Measurements from ENCODE around the gene ELK1. TPM values are rescaled to one million over a fixed set of nuclear protein-coding genes. Genes with fewer than 3 reads are reported as not detected.

ELK1 gene, protein sequence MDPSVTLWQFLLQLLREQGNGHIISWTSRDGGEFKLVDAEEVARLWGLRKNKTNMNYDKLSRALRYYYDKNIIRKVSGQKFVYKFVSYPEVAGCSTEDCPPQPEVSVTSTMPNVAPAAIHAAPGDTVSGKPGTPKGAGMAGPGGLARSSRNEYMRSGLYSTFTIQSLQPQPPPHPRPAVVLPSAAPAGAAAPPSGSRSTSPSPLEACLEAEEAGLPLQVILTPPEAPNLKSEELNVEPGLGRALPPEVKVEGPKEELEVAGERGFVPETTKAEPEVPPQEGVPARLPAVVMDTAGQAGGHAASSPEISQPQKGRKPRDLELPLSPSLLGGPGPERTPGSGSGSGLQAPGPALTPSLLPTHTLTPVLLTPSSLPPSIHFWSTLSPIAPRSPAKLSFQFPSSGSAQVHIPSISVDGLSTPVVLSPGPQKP
- total RNA-seq: 34.6 to 35.4 TPM (median 35.0 TPM) in 3 replicates

GRCh38 chrX:47650164-47651042 is at the start of gene ELK1:
TSS of gene ELK1 (minus strand) at chrX:47650563. CDS start at chrX:47641441, 9,122 bp downstream.
- Mint-ChIP-seq H3K4me1 (peaks cover 22% of the 10 kb centered on the region), H3K9me3 (peaks cover 24% of the 10 kb centered on the region), H3K27ac (peak within 1 kb of the TSS; percentile 95), H3K4me3 (peak within 1 kb of the TSS; percentile 83), H3K36me3 (peaks cover 6% of the 10 kb centered on the region), H3K27me3 (ENCODE audit: low read depth) (no peaks in the 10 kb centered on the region)
- DNase-seq (ENCODE audit: low spot score in 2 of 2, unreplicated experiment in 2 of 2): peak; percentile 83 to 87
- no peak for TF ChIP-seq CTCF (IDR thresholded peaks at IDR 0.05; ENCODE audit: unreplicated experiment)

- Mint-ChIP-seq H3K36me3 (no peaks in the 10 kb centered on the region), H3K4me3 (no peak overlapping the region), H3K9me3 (peaks cover 38% of the 10 kb centered on the region), H3K27ac (no peak overlapping the region), H3K4me1 (no peaks in the 10 kb centered on the region), H3K27me3 (ENCODE audit: low read depth) (no peaks in the 10 kb centered on the region)
- TF ChIP-seq CTCF (IDR thresholded peaks at IDR 0.05; ENCODE audit: unreplicated experiment): no peak
- DNase-seq (ENCODE audit: low spot score in 2 of 2, unreplicated experiment in 2 of 2): no peak
Observed at GRCh38 chrX:47697181-47697580, 46.8 kb upstream of the ELK1 start.

DNA sequence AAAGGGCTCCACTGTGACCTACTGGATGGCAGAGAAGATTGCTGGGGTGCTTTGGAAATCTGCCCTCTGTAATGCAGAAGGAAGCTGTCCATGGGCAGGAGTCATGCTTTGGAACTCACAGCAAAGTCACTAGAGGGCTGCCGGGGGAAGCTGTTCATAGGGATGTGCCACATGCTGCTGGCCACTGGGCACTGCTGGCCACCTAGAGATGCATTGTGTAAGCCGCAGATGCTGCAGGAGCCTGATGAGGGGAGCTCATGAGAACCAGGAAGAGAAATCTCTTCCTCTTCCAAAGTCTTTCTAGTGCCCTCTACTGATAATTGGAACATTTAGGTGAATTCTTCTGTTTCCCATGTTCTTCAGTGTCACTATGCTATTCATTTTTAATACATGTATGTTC is 39.8 kb upstream of the ELK1 start:
- no peak for TF ChIP-seq CTCF (IDR thresholded peaks at IDR 0.05; ENCODE audit: unreplicated experiment)
- Mint-ChIP-seq H3K27ac (no peak overlapping the region), H3K27me3 (ENCODE audit: low read depth) (peaks cover 23% of the 10 kb centered on the region), H3K9me3 (peaks cover 28% of the 10 kb centered on the region), H3K4me1 (no peaks in the 10 kb centered on the region), H3K4me3 (no peak overlapping the region), H3K36me3 (no peaks in the 10 kb centered on the region)
- DNase-seq (ENCODE audit: low spot score in 2 of 2, unreplicated experiment in 2 of 2): no peak

GRCh38 chrX:47687263-47687662 is 36.9 kb upstream of the ELK1 start:
- H3K36me3 Mint-ChIP-seq: no peaks in the 10 kb centered on the region
- no peaks in the 10 kb centered on the region for H3K4me1 Mint-ChIP-seq
- peaks cover 34% of the 10 kb centered on the region for H3K9me3 Mint-ChIP-seq
- no peak overlapping the region for H3K27ac Mint-ChIP-seq
- H3K4me3 Mint-ChIP-seq: no peak overlapping the region
- DNase-seq (ENCODE audit: low spot score in 2 of 2, unreplicated experiment in 2 of 2): no peak
- TF ChIP-seq CTCF (IDR thresholded peaks at IDR 0.05; ENCODE audit: unreplicated experiment): no peak
- H3K27me3 Mint-ChIP-seq (ENCODE audit: low read depth): peaks cover 31% of the 10 kb centered on the region

GRCh38 chrX:47683829-47684205 is 33.5 kb upstream of the ELK1 start:
- no peak for TF ChIP-seq CTCF (IDR thresholded peaks at IDR 0.05; ENCODE audit: unreplicated experiment)
- no peaks in the 10 kb centered on the region for H3K36me3 Mint-ChIP-seq
- H3K27me3 Mint-ChIP-seq (ENCODE audit: low read depth): peaks cover 20% of the 10 kb centered on the region
- no peaks in the 10 kb centered on the region for H3K4me1 Mint-ChIP-seq
- peaks cover 37% of the 10 kb centered on the region for H3K9me3 Mint-ChIP-seq
- H3K4me3 Mint-ChIP-seq: no peak overlapping the region
- H3K27ac Mint-ChIP-seq: no peak overlapping the region
- no peak for DNase-seq (ENCODE audit: low spot score in 2 of 2, unreplicated experiment in 2 of 2)
